HepG2 (cell line): ENCODE measurements around the gene CDC20. TPM values are rescaled to one million over a fixed set of nuclear protein-coding genes. Genes with fewer than 3 reads are reported as not detected.

Source experiments
- BCL6 ChIP-seq: IDR thresholded peaks from 2 replicates; pipeline ENCODE4 v1.6.1; 2016; ENCODE audit warnings: missing genetic modification reagents, missing compliant biosample characterization
- DMAP1 ChIP-seq: IDR thresholded peaks from 2 replicates; pipeline ENCODE4 v1.6.1; 2016
- ETS1 ChIP-seq: sonication (generic); formaldehyde crosslinking; IDR thresholded peaks from 2 replicates; pipeline ENCODE4 v1.4.0; 2020; ENCODE audit warnings: missing genetic modification reagents
- ETV5 ChIP-seq: IDR thresholded peaks from 2 replicates; pipeline ENCODE4 v1.6.1; 2018; ENCODE audit warnings: missing biosample characterization, missing genetic modification reagents, inconsistent platforms, borderline replicate concordance
- FOXJ3 ChIP-seq: sonication (generic); formaldehyde crosslinking; IDR thresholded peaks from 2 replicates; pipeline ENCODE4 v1.4.0; 2020; ENCODE audit warnings: missing genetic modification reagents, mild to moderate bottlenecking, borderline replicate concordance
- GFI1 ChIP-seq: sonication (generic); formaldehyde crosslinking; IDR thresholded peaks from 2 replicates; pipeline ENCODE4 v1.5.0; 2020; ENCODE audit warnings: missing genetic modification reagents, mild to moderate bottlenecking, borderline replicate concordance
- MEIS1 ChIP-seq: sonication (generic); formaldehyde crosslinking; IDR thresholded peaks from 2 replicates; pipeline ENCODE4 v1.9.0; 2021; ENCODE audit warnings: mild to moderate bottlenecking, missing genetic modification reagents, moderate library complexity, borderline replicate concordance
- NR1H2 ChIP-seq: sonication (generic); formaldehyde crosslinking; IDR thresholded peaks from 2 replicates; pipeline ENCODE4 v1.8.1; 2022; ENCODE audit warnings: low read depth, missing genetic modification reagents, borderline replicate concordance
- PHF8 ChIP-seq: sonication (generic); formaldehyde crosslinking; IDR thresholded peaks from 2 replicates; pipeline ENCODE4 v1.5.0; 2020; ENCODE audit warnings: missing genetic modification reagents
- ZBTB25 ChIP-seq: IDR thresholded peaks from 2 replicates; pipeline ENCODE4 v1.6.1; 2018; ENCODE audit warnings: missing genetic modification reagents
- ZFY ChIP-seq: sonication (generic); formaldehyde crosslinking; IDR thresholded peaks from 2 replicates; pipeline ENCODE4 v1.4.0; 2020; ENCODE audit warnings: missing genetic modification reagents
- ZNF225 ChIP-seq: sonication (generic); formaldehyde crosslinking; IDR thresholded peaks from 2 replicates; pipeline ENCODE4 v1.4.0; 2020; ENCODE audit warnings: mild to moderate bottlenecking, missing genetic modification reagents
- ZNF274 ChIP-seq: sonication (generic); formaldehyde crosslinking; IDR thresholded peaks from 2 replicates; pipeline ENCODE4 v1.5.1; 2020; ENCODE audit warnings: mild to moderate bottlenecking, missing genetic modification reagents
- ZNF331 ChIP-seq: sonication (generic); formaldehyde crosslinking; IDR thresholded peaks from 2 replicates; pipeline ENCODE4 v1.4.0; 2020; ENCODE audit warnings: missing genetic modification reagents
- ZNF33A ChIP-seq: sonication (generic); formaldehyde crosslinking; IDR thresholded peaks from 2 replicates; pipeline ENCODE4 v1.5.1; 2020; ENCODE audit warnings: missing genetic modification reagents, mild to moderate bottlenecking, moderate library complexity, borderline replicate concordance
- ZNF574 ChIP-seq: sonication (generic); formaldehyde crosslinking; IDR thresholded peaks from 2 replicates; pipeline ENCODE4 v1.4.0; 2020; ENCODE audit warnings: missing genetic modification reagents
- ZNF839 ChIP-seq: sonication (generic); formaldehyde crosslinking; IDR thresholded peaks from 2 replicates; pipeline ENCODE4 v1.4.0; 2020; ENCODE audit warnings: missing genetic modification reagents, mild to moderate bottlenecking, borderline replicate concordance
- ZNF891 ChIP-seq: sonication (generic); formaldehyde crosslinking; IDR thresholded peaks from 2 replicates; pipeline ENCODE4 v1.5.0; 2020; ENCODE audit warnings: mild to moderate bottlenecking, missing genetic modification reagents
- polyA plus RNA-seq, 8 experiments: library from polyadenylated mRNA; depleted of rRNA in 3 of 8; stranded (reverse) in 7 of 8; unstranded in 1 of 8; fragments of >200 nt; fragmentation: Illumina TruSeq in 4 of 8; extraction: Trizol in 4 of 8; gene quantifications; 2 replicates each; pipeline versions ENCODE4 v1.2.1 to v1.2.3, GENCODE V29; 2011 to 2016; ENCODE audit warnings: low read depth in 4 of 8, missing spikeins in 1 of 8, mixed read lengths in 1 of 8; ENCODE audit not compliant: insufficient read depth in 1 of 8
- total RNA-seq, 5 experiments: library from RNA; depleted of rRNA; stranded (reverse); fragments of >200 nt; fragmentation: Illumina TruSeq; extraction: Trizol; gene quantifications; 2 replicates each; pipeline ENCODE4 v1.2.3, GENCODE V29; 2016; ENCODE audit warnings: low read depth in 1 of 5
- TF ChIP-seq, protein P1 (sequence below): sonication (generic); formaldehyde crosslinking; IDR thresholded peaks from 2 replicates; pipeline ENCODE4; 2020; ENCODE audit warnings: missing genetic modification reagents, mild to moderate bottlenecking, borderline replicate concordance

CDC20 gene
- total and polyA plus RNA-seq, 2 of the 13 experiments (the other 11 are each of a cell fraction or from before 2014, with no cell fraction given), result 57.9 to 90.0 TPM

DNA sequence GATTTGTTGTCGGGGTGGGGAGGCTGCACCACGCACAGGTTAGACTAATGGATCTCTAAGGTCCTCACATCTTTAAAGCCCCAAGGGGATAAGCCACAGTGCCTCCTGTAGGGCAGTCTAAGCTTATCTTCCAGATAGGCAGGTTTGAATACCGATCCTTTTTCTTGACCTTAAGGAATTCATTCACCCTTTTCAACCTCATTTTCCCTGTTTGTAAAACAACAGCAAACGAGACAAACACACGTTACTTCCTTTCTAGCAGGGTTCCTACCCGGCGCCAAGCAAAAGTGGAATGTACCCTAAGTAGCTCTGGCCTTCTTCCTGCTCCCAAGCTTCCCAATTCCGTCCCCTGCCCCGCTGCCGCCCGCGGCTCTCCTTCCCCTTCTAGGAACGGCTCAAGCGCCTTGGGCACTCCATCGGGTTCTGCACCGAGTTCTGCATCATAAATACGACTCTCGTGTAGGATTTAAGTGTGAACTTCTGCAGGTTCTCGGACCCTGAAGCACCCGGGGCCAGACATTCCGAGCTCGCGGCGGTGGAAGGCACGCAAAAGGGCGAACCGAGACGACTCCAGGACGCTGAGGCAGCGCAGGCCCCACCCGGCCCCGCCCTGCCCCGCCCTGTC is 548 bp upstream of the CDC20 start (continued):
- TF ChIP-seq, protein P1, sequence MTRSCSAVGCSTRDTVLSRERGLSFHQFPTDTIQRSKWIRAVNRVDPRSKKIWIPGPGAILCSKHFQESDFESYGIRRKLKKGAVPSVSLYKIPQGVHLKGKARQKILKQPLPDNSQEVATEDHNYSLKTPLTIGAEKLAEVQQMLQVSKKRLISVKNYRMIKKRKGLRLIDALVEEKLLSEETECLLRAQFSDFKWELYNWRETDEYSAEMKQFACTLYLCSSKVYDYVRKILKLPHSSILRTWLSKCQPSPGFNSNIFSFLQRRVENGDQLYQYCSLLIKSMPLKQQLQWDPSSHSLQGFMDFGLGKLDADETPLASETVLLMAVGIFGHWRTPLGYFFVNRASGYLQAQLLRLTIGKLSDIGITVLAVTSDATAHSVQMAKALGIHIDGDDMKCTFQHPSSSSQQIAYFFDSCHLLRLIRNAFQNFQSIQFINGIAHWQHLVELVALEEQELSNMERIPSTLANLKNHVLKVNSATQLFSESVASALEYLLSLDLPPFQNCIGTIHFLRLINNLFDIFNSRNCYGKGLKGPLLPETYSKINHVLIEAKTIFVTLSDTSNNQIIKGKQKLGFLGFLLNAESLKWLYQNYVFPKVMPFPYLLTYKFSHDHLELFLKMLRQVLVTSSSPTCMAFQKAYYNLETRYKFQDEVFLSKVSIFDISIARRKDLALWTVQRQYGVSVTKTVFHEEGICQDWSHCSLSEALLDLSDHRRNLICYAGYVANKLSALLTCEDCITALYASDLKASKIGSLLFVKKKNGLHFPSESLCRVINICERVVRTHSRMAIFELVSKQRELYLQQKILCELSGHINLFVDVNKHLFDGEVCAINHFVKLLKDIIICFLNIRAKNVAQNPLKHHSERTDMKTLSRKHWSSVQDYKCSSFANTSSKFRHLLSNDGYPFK (CRISPR knock-in tag), result peak; percentile 42; the same call in 1 of the 2 replicates
- TF ChIP-seq ZNF574 (CRISPR knock-in tag), result no peak
- peak; percentile 70 for TF ChIP-seq PHF8 (CRISPR knock-in tag)
- TF ChIP-seq NR1H2 (CRISPR knock-in tag), result no peak
- TF ChIP-seq FOXJ3 (CRISPR knock-in tag), result 0 out of 2 replicates have a peak, but pooled peaks have one; percentile 17
- no peak for TF ChIP-seq ZNF225
- no peak for TF ChIP-seq ZNF331 (CRISPR knock-in tag)
- TF ChIP-seq ZNF33A, result 0 out of 2 replicates have a peak, but pooled peaks have one; percentile 53
- peak; percentile 73 for TF ChIP-seq ZFY (CRISPR knock-in tag)
- TF ChIP-seq GFI1 (CRISPR knock-in tag), result 0 out of 2 replicates have a peak, but pooled peaks have one; percentile 13
- 0 out of 2 replicates have a peak, but pooled peaks have one; percentile 15 for TF ChIP-seq ETS1 (CRISPR knock-in tag)
- TF ChIP-seq ZNF891 (CRISPR knock-in tag), result no peak
- no peak for TF ChIP-seq DMAP1
- no peak for TF ChIP-seq ETV5 (CRISPR knock-in tag)
- TF ChIP-seq ZNF274 (CRISPR knock-in tag), result 0 out of 2 replicates have a peak, but pooled peaks have one; percentile 31
- 0 out of 2 replicates have a peak, but pooled peaks have one; percentile 3 for TF ChIP-seq ZNF839 (CRISPR knock-in tag)
- TF ChIP-seq MEIS1 (CRISPR knock-in tag), result no peak
- peak; percentile 88 for TF ChIP-seq BCL6 (CRISPR knock-in tag)
- TF ChIP-seq ZBTB25 (CRISPR knock-in tag), result 0 out of 2 replicates have a peak, but pooled peaks have one; percentile 6
